Left renal pelvis (tissue), 4 donors: Measurements from ENCODE around the gene CDR2. TPM values are rescaled to one million over a fixed set of nuclear protein-coding genes. Genes with fewer than 3 reads are reported as not detected.

Experiments used
- DNase-seq, 4 donors: peaks; one replicate each; pipeline ENCODE4 v3.0.0-alpha.2; 2013; ENCODE audit warnings: low read depth in 4 of 4, low spot score in 3 of 4
- polyA plus RNA-seq, 4 donors: library from polyadenylated mRNA; unstranded; fragments of 120-200 nt; gene quantifications; one replicate each; pipeline ENCODE4 v1.2.1, GENCODE V29; 2013; ENCODE audit not compliant: insufficient read length in 4 of 4

CDR2 gene
- polyA plus RNA-seq, 4 donors: 30.9 to 44.1 (median 33.5) TPM

GRCh38 chr16:22325598-22326368 lies 48.6 kb downstream of the CDR2 start:
- no peak for DNase-seq

DNA sequence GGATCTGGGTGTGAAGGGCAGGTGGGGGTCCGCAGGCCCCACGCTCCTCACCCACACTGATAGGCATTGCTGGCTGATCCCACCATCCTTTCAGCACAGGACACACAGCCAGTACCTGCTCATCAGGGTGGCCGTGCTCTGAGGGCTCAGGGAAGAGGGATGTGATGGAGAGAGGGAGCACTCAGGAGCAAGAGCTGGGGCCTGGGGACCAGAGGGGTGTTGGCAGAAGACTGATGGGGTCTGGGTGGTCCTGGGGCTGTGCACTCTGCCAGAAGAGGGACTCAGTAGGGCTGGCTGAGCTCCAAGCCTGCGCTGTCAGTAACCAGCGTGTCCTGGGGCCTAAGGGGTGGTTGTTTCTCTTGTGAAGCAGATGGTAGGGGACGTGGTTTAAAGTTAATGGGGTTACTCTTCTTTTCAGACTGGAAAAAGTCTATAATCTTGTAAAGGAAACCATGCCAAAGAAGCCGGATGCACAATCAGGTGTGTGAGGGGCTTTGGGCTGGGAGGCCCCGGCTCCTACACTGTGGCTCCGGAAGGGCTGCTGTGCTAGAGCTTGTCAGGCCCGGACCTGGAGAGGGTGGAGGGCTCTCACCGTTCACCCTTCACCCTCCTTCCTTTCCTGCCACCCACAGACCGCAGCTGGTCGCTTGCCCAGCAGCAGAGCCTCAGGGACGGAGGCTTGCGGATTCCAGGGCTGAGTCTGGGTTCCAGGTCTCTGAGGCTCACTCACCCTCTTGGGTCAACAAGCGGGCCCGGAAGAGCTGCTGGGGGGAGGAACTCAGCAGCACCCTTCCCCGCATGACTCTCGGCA lies 49.4 kb downstream of the CDR2 start:
- no peak for DNase-seq

DNA sequence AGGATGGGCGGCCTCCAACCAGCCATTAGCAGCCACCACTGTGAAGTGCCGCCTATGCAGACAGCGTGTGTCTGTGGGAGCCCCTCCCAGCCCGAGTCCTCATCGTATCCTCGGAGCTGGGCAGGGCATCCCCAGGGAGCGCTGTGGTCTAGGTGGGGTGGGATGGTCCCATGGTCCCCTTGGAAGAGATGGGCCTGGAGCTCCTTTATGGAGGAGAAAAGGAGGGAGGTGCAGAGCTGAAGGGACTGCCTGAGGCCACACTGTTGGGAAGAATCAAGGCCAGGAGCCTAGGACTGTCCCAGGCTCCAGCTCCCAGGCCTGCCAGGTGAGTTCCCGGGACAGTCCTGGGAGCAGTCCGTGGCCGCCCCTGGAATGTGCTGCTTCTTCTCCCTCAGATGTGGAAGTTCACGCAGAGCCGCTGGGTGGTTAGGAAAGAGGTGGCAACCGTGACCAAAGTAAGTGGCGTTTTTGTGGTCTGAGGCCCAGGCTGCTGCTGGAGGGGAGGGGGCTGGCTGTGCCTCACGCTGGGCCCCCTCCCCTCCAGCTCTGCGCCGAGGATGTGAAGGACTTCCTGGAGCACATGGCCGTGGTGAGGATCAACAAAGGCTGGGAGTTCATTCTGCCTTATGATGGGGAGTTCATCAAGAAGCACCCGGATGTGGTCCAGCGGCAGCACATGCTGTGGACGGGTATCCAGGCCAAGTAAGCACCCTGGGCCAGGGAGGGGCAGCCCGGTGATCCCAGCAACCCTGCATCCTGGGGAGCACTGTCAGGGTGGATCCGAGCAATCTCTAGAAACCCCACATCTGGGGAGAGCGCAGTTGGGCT lies 50.2 kb downstream of the CDR2 start:
- no peak for DNase-seq

DNA sequence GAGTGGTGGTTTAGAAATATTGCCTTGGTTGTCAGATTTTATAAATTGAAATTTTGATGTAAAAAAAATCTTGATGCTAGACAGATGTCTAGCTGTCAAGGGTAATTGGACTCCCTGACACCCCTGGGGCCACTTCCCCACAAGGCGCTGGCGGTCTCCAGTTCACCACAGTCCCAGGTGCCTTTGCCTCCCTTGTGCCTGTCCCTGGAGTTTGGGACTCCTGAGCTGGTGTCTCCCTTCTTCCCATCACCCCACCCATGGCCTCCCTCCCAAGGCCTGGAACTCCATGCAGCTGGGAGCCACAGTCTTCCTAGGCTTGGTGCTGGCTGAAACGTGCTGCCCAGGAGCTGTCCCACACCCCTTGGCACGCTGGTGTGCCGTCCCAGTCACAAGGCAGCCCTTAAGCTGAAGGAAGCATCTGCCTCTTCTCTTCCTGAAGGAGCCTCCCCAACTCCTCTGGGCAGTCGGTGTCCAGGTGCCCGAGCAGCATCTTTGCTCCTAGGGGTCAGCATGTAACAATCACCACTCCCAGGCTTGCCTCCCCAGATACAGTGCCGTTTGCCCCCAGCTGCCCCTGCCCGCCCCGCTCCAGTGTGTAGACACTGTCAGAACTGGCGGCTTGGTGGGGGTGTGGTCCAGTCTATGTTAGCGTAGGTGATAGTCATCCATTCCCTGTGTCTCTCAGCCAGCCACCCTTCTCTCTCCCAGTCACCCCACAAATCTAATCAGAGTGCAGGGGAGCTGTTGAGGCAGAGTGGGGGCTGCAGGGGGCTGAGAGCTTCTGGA lies 51.1 kb downstream of the CDR2 start:
- DNase-seq: no peak

DNA sequence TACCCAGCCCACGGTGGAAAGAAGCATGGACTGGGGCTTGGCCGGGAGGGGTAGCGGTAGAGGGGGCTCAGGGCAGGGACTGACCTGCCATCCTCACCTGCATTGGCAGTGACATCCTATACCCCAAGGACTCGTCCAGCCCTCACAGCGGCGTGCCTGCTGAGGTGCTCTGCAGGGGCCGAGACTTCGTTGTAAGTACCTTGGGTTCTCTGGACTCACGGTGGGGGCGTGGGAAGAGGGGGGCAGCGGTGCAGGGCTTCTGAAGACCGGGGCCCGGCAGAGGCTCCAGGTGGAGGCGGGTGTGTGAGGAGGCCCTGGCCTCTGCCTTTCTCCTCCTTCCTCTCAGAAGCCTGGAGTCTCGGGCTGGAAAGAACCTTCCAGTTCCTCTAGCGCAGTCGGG lies 51.7 kb downstream of the CDR2 start:
- no peak for DNase-seq

DNA sequence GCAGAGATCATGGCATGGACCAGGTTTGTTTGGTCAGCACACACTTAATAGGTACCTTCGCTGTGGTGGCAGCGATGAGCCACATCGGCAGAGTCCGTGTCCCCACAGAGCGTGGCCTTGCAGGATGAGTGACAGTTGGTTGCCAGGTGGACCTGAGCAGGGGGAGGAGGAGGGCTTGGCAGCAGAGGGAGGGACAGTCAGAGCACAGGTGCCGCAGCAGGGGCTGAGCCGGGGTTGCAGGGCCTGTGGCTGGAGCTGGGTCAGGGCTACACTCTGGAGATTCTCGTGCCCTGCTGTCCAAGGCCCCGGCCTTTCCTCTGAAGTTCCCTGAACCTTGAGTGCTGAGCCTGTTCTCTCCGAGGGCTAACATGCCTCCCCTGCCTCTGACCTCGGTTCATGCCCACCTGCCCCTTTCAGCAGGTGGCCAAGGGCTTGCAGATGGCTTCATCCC lies 52.4 kb downstream of the CDR2 start:
- DNase-seq: no peak

DNA sequence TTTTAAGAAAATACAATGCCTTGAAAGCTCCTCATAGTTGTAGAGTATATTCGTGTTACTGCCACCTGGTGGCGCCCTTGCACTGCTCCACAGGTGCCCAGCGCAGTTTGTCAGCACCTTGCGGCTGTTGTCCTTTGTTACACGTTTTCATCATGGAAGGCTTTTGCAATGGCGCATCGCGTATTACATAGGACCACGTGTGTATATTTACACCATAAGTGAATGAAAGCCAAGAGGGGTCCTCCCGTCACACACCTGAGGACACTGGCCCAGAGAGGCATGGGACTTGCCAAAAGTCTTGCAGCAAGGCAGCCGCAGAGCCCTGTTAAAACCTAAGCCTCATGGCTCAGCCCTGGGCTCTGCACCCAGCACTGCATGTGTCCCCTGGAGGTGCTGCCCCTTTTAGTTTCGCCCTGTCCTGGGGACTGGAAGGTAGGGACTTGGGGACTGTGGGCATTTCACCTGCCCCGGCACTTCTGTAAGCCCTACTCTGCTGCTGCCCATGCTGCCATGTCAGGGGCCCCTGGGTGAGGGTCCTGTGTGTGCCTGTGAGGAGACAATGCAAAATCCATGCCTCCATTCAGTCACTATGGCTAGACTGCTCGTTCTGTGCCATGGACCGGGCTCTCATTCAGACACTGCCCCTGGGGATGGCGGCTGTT lies 52.9 kb downstream of the CDR2 start:
- peak; percentile 31 to 47 (median 36) for DNase-seq

DNA sequence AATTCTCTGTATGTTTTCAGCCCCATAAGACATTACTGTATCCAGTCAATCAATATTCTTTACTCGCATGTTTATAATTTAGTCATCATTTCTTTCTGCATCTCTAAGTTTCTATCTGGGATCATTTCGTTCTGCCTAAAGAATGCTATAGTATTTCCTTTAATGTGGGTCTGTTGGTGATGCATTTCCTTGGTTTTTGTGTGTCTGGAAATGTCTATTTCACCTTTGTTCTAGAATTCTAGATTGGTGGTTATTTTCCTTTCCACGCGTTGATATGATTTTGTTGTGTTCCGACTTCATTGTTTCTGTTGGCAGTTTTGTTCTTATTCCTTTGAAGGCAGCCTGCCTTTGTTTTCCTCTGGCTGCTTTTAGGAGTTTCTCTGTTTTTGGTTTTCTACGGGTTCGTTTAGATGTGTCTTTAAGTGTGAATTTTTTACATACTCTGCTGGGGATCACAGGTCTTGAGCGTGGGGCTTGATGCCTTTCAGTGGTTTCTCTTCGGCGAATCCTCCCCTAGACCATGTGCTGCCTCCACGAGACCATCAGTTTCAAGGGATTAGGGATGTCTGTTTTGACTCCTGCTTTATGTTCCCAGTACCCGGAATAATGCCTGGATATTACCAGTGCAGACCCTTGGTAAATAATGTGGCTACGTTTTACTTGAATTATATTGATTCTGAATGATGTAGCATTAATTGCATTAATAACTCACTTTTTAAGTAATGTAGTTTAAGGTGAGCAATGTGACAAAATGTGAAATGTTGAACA lies 53.7 kb downstream of the CDR2 start:
- no peak for DNase-seq

DNA sequence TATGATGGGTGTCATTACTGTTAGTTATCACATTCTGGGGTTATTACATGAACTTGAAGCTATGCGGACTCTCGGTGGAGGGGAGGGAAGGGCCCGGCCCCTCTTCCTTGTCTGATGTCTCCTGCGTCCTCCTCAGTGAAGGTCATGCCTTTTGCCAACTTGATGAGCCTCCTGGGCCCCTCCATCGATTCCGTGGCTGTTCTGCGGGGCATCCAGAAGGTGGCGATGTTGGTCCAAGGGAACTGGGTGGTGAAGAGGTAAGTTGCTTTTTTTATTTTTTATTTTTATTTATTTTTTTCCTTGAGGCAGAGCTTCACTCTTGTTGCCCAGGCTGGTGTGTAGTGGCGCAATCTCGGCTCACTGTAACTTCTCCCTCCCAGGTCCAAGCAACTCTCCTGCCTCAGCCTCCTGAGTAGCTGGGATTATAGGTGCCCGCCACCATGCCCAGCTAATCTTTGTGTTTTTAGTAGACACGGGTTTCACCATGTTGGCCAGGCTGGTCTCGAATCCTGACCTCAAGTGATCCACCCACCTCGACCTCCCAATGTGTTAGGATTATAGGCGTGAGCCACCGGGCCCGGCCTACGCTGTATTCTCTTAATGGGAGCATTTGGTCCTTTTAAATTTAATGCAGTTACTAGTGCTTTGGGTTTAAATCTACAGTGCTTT lies 55.6 kb downstream of the CDR2 start:
- no peak for DNase-seq

GRCh38 chr16:22317625-22318024 lies 56.8 kb downstream of the CDR2 start:
- no peak for DNase-seq

GRCh38 chr16:22317001-22317530 lies 57.4 kb downstream of the CDR2 start:
- no peak for DNase-seq

DNA sequence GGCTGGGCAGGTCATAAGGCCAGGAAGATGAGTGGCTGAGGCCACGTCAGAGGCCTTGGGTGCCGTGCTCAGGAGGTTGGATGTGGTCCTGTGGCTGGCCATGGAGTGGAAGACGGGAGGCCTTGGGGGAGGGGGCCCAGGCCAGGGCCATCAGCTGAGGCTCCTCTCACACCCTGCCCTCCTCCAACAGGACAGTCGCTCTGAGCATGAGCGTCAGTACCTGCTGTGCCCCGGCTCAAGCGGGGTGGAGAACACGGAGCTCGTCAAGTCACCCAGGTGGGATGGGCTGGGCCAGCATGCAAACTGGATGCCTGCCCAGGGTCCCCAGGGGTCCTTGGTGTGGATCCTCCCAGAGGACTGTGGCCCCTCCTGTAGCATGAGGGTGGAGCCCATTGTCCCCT lies 58.0 kb downstream of the CDR2 start:
- no peak for DNase-seq

- DNase-seq: no peak
Observed at GRCh38 chr16:22315979-22316378, 58.4 kb downstream of the CDR2 start.

GRCh38 chr16:22314661-22315626 lies 59.5 kb downstream of the CDR2 start:
- no peak for DNase-seq

- no peak for DNase-seq
Observed at GRCh38 chr16:22313876-22314470, 60.4 kb downstream of the CDR2 start.

DNA sequence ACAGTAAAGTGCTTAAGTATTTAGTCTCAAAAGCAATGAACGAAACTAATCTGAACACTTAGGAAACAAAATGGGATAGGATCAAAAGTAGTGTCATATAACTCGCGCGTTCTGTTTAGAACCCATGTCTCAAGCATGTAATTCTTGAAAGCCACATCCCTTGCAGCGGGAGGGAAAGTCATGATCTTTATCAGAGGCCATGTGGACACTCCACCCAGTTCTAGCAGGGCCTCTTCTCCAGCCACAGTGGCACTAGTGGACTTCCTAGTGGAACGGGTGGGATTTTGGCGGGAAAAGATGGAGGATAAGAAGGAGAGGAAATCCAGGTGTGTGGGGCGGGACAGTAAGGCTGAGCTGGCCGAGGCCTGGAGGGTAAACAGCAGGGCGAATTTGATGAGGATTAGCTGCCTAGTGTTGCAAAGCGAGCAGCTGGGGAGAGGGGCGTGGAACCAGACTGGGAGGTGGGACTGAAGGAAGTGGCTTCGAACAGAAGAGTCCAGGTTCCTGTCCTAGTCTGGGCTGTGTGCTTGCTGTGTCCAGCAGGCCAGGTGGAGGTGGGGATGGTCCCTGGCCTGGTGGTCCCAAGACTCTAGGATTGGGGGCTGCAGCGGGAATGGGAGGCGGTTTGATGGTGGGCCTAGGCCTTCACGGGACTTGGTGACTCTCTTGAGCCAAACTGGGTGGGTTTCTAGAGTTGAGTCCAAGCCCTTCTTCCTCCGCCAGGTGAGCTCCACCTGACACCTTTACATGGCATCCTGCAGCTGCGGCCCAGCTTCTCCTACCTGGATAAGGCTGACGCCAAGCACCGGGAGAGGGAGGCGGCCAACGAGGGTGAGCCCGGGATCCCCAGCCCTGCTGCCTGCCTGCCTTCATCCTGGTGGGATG lies 61.3 kb downstream of the CDR2 start:
- no peak for DNase-seq
